ENCODE results near the gene UPK3BL2.
"Not testable (repeated sequence)": the region's sequence is repeated elsewhere in the genome, so short reads cannot be mapped to it uniquely, and the experiment has no call there.

Gene UPK3BL2

GRCh38 chr7:102527822-102528793 lies 15.4 kb downstream of the UPK3BL2 start:
- DNase-seq = not testable (repeated sequence)

GRCh38 chr7:102527182-102527581 lies 16.3 kb downstream of the UPK3BL2 start:
- DNase-seq = not testable (repeated sequence)

GRCh38 chr7:102524803-102525202 lies 18.7 kb downstream of the UPK3BL2 start:
- DNase-seq = not testable (repeated sequence)

GRCh38 chr7:102520797-102521196 lies 22.7 kb downstream of the UPK3BL2 start:
- not testable (repeated sequence) for DNase-seq

GRCh38 chr7:102517550-102518147 lies 25.8 kb downstream of the UPK3BL2 start, which contains the start of gene RASA4B:
Gene RASA4B (minus strand): TSS chr7:102517777. CDS start chr7:102517710, 67 bp downstream.
- not testable (repeated sequence) for DNase-seq

- DNase-seq = not testable (repeated sequence)
Observed at GRCh38 chr7:102516951-102517350, 26.5 kb downstream of the UPK3BL2 start.

- not testable (repeated sequence) for DNase-seq
Observed at GRCh38 chr7:102515889-102516288, 27.6 kb downstream of the UPK3BL2 start.

- DNase-seq = not testable (repeated sequence)
Observed at GRCh38 chr7:102514881-102515721, 28.4 kb downstream of the UPK3BL2 start.

GRCh38 chr7:102512642-102513221 lies 30.8 kb downstream of the UPK3BL2 start:
- not testable (repeated sequence) for DNase-seq

- DNase-seq = not testable (repeated sequence)
Observed at GRCh38 chr7:102511860-102512522, 31.5 kb downstream of the UPK3BL2 start.

GRCh38 chr7:102510575-102510974 lies 32.9 kb downstream of the UPK3BL2 start:
- not testable (repeated sequence) for DNase-seq

- DNase-seq = not testable (repeated sequence)
Observed at GRCh38 chr7:102507410-102508088, 35.9 kb downstream of the UPK3BL2 start.

GRCh38 chr7:102505298-102506185 lies 38.0 kb downstream of the UPK3BL2 start:
- not testable (repeated sequence) for DNase-seq

- DNase-seq = not testable (repeated sequence)
Observed at GRCh38 chr7:102503141-102503540, 40.4 kb downstream of the UPK3BL2 start.

GRCh38 chr7:102498321-102498720 lies 45.2 kb downstream of the UPK3BL2 start:
- DNase-seq = not testable (repeated sequence)

GRCh38 chr7:102497308-102497707 lies 46.2 kb downstream of the UPK3BL2 start:
- DNase-seq = not testable (repeated sequence)

GRCh38 chr7:102496861-102497260 lies 46.6 kb downstream of the UPK3BL2 start:
- not testable (repeated sequence) for DNase-seq

- DNase-seq = not testable (repeated sequence)
Observed at GRCh38 chr7:102494473-102495149, 48.9 kb downstream of the UPK3BL2 start.

GRCh38 chr7:102494026-102494425 lies 49.5 kb downstream of the UPK3BL2 start:
- DNase-seq = peak; percentile 5
